ENCODE measurements around the gene COBLL1. TPM values are rescaled to one million over a fixed set of nuclear protein-coding genes. Genes with fewer than 3 reads are reported as not detected.

COBLL1 gene
- total and polyA plus RNA-seq, 5 donors = 3.2 to 9.2 (median 8.4) TPM

- no peak for DNase-seq
- intact Hi-C loops (cut with DNase I) = no loop called here
These were observed 10.5 kb upstream of the COBLL1 start for GRCh38 chr2:164852086-164852485.

GRCh38 chr2:164850235-164850634 is 8.6 kb upstream of the COBLL1 start:
- DNase-seq = no peak
- Histone ChIP-seq H3K9me3 (ENCODE audit: control insufficient read depth, low read length) (no peaks in the 10 kb centered on the region), H3K4me3 (ENCODE audit: low read length) (no peak overlapping the region), H3K4me1 (ENCODE audit: control insufficient read depth, insufficient read depth, low read length) (no peaks in the 10 kb centered on the region), H3K27ac (ENCODE audit: low read length) (no peak overlapping the region), H3K27me3 (ENCODE audit: control insufficient read depth, insufficient read depth) (no peaks in the 10 kb centered on the region)
- ATAC-seq = no peak
- 77% methylated on average over 4 of the region's 4 CpGs for WGBS
- intact Hi-C loops (cut with DNase I) = no loop called here

More at GRCh38 chr2:164852086-164852485, 10.5 kb upstream of the COBLL1 start:
- no peaks in the 10 kb centered on the region for H3K4me1 ChIP-seq (ENCODE audit: control insufficient read depth, insufficient read depth, low read length)
- ATAC-seq = no peak
- H3K27ac ChIP-seq (ENCODE audit: low read length) = no peak overlapping the region
- WGBS = 87% methylated on average over 4 of the region's 4 CpGs
- H3K9me3 ChIP-seq (ENCODE audit: control insufficient read depth, low read length) = no peaks in the 10 kb centered on the region
- no peaks in the 10 kb centered on the region for H3K27me3 ChIP-seq (ENCODE audit: control insufficient read depth, insufficient read depth)
- H3K4me3 ChIP-seq (ENCODE audit: low read length) = no peak overlapping the region

- Histone ChIP-seq H3K27me3 (ENCODE audit: control insufficient read depth, insufficient read depth) (no peaks in the 10 kb centered on the region), H3K4me1 (ENCODE audit: control insufficient read depth, insufficient read depth, low read length) (no peaks in the 10 kb centered on the region), H3K27ac (ENCODE audit: low read length) (no peak overlapping the region), H3K9me3 (ENCODE audit: control insufficient read depth, low read length) (no peaks in the 10 kb centered on the region), H3K4me3 (ENCODE audit: low read length) (no peak overlapping the region)
- no peak for DNase-seq
- ATAC-seq = no peak
- intact Hi-C loops (cut with DNase I) = loop anchor here in 2 of 4 donors (10.0 kb wide), 3 partner anchors 55 to 115 kb away; no protein-coding TSS in a partner anchor
- 30% methylated on average over 1 of the region's 1 CpG for WGBS
These were observed 7.9 kb upstream of the COBLL1 start for GRCh38 chr2:164849506-164849905.

GRCh38 chr2:164847981-164848741 is 6.5 kb upstream of the COBLL1 start:
- 73% methylated on average over 2 of the region's 2 CpGs for WGBS
- DNase-seq (no peak), ATAC-seq (no peak)
- Histone ChIP-seq H3K4me1 (ENCODE audit: control insufficient read depth, insufficient read depth, low read length) (no peaks in the 10 kb centered on the region), H3K4me3 (ENCODE audit: low read length) (no peak overlapping the region), H3K9me3 (ENCODE audit: control insufficient read depth, low read length) (no peaks in the 10 kb centered on the region), H3K27me3 (ENCODE audit: control insufficient read depth, insufficient read depth) (no peaks in the 10 kb centered on the region), H3K27ac (ENCODE audit: low read length) (no peak overlapping the region)
- intact Hi-C loops (cut with DNase I) = loop anchor here in 2 of 4 donors (10.0 kb wide), 3 partner anchors 57 to 113 kb away; no protein-coding TSS in a partner anchor

- H3K9me3 ChIP-seq (ENCODE audit: control insufficient read depth, low read length) = no peaks in the 10 kb centered on the region
- WGBS = 91% methylated on average over 4 of the region's 4 CpGs
- H3K27me3 ChIP-seq (ENCODE audit: control insufficient read depth, insufficient read depth) = no peaks in the 10 kb centered on the region
- H3K4me3 ChIP-seq (ENCODE audit: low read length) = no peak overlapping the region
- intact Hi-C loops (cut with DNase I) = loop anchor here in 2 of 4 donors (10.0 kb wide), 3 partner anchors 58 to 112 kb away; no protein-coding TSS in a partner anchor
- DNase-seq (no peak), ATAC-seq (no peak)
- no peak overlapping the region for H3K27ac ChIP-seq (ENCODE audit: low read length)
- H3K4me1 ChIP-seq (ENCODE audit: control insufficient read depth, insufficient read depth, low read length) = no peaks in the 10 kb centered on the region
These were observed 5.7 kb upstream of the COBLL1 start for GRCh38 chr2:164847291-164847690.

DNA sequence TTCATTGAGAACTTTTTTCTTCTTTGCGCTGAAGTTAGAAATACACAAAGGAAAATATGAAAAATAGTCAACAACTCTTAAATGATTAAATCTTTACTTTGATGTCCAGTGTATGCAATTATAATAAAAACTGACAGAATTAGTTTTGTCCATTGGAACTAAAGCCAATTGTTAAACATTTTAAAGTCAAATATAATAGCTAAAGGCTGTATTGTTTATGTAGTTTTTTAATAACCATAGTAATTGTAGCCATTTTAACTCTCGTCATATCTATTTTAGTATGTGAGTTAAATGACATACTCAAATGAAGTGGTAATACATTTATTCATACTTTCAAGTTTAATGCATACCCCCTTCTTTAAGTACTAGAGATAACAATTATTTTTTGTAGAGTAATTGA is 4.7 kb upstream of the COBLL1 start:
- intact Hi-C loops (cut with DNase I) = loop anchor here in 2 of 4 donors (10.0 kb wide), 3 partner anchors 59 to 111 kb away; no protein-coding TSS in a partner anchor
- H3K27me3 ChIP-seq (ENCODE audit: control insufficient read depth, insufficient read depth) = no peaks in the 10 kb centered on the region

DNA sequence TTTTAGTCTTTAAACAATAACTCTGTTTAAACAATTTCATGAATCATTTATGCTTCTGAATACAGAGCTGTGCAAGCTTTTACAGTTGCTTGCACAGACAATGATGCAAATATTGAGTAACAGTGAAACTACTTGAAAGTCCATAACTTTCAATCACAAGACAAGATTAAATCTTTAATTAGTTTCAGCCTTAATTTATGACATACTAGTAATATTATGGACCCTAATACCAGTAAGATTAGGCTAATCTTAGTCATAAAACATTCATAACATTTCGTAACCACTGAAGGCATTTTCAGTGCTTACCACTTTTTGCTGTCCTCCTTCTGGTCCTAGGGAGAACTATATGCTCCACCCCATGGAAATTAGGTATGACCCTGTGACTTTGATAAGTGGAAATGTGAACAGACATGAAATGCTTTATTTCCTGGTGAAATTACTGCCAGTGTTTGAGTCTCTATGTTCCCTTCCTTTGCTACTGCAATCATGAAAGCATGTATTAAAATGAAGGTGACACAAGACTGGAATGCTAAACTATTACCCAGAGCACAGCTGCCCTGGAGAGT is 1.8 kb upstream of the COBLL1 start:
- 91% methylated on average over 1 of the region's 1 CpG for WGBS
- DNase-seq (no peak), ATAC-seq (no peak)
- Histone ChIP-seq H3K27ac (ENCODE audit: low read length) (no peak overlapping the region), H3K4me1 (ENCODE audit: control insufficient read depth, insufficient read depth, low read length) (no peaks in the 10 kb centered on the region), H3K27me3 (ENCODE audit: control insufficient read depth, insufficient read depth) (no peaks in the 10 kb centered on the region), H3K9me3 (ENCODE audit: control insufficient read depth, low read length) (no peaks in the 10 kb centered on the region), H3K4me3 (ENCODE audit: low read length) (no peak overlapping the region)
- intact Hi-C loops (cut with DNase I) = loop anchor here in 3 of 4 donors (5.0 to 10.0 kb wide), 4 partner anchors 61 to 109 kb away; no protein-coding TSS in a partner anchor

More for the DNA sequence above, 4.7 kb upstream of the COBLL1 start:
- H3K9me3 ChIP-seq (ENCODE audit: control insufficient read depth, low read length) = no peaks in the 10 kb centered on the region
- no peaks in the 10 kb centered on the region for H3K4me1 ChIP-seq (ENCODE audit: control insufficient read depth, insufficient read depth, low read length)
- 97% methylated on average over 2 of the region's 2 CpGs for WGBS
- no peak for DNase-seq
- no peak for ATAC-seq
- no peak overlapping the region for H3K27ac ChIP-seq (ENCODE audit: low read length)
- no peak overlapping the region for H3K4me3 ChIP-seq (ENCODE audit: low read length)

GRCh38 chr2:164842624-164842966 is 972 bp upstream of the COBLL1 start:
- Histone ChIP-seq H3K4me3 (ENCODE audit: low read length) (peak overlapping the region; percentile 91), H3K27ac (ENCODE audit: low read length) (no peak overlapping the region), H3K4me1 (ENCODE audit: control insufficient read depth, insufficient read depth, low read length) (no peaks in the 10 kb centered on the region), H3K27me3 (ENCODE audit: control insufficient read depth, insufficient read depth) (no peaks in the 10 kb centered on the region), H3K9me3 (ENCODE audit: control insufficient read depth, low read length) (no peaks in the 10 kb centered on the region)
- DNase-seq (no peak), ATAC-seq (no peak)
- intact Hi-C loops (cut with DNase I) = loop anchor here in 3 of 4 donors (5.0 to 10.0 kb wide), 4 partner anchors 62 to 108 kb away; no protein-coding TSS in a partner anchor
- WGBS = 49% methylated on average over 8 of the region's 8 CpGs

DNA sequence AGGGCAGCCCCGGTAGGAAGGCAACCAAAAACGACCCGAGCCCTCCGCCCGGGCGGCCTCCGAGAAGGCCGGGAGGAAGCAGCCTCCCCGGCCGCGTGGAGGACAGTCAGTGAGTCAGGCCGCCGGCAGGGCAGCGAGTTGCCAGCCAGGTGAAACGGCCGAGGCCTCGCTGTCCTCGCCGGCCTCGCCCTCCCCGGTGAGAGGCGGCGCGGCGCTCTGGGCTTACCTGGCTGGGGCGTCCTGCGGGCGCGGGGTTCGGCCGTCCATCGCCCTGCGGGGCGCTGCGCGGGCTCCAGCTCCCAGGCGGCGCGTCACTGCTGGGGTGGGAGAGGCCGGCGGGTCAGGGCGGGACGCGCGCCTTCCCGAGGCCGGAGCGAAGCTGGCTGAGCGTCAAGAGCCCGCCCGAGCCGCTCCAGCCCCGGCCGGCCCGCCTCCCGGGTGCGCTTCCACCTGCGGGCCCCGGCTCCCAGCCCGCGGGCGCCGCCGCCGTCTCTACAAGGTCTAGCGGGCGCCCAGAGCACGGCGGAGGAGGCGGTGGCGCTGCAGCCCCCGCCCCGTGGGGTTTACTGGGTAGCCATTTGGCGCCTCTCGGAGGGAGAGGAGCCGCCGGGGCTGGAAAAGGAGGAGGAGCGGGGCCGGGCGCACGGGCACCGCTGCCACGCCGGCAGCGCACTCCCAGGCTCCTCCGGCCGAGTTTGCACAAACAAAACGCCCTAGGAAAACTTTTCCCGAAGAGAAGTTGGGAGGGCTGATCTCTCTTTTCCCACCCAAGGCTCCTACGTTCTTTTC is 499 bp downstream of the COBLL1 start:
- intact Hi-C loops (cut with DNase I) = loop anchor here in 3 of 4 donors (5.0 to 10.0 kb wide), 4 partner anchors 64 to 106 kb away; no protein-coding TSS in a partner anchor
- Histone ChIP-seq H3K27me3 (ENCODE audit: control insufficient read depth, insufficient read depth) (no peaks in the 10 kb centered on the region), H3K27ac (ENCODE audit: low read length) (peak overlapping the region; percentile 99), H3K4me3 (ENCODE audit: low read length) (peak overlapping the region; percentile 91), H3K4me1 (ENCODE audit: control insufficient read depth, insufficient read depth, low read length) (no peaks in the 10 kb centered on the region), H3K9me3 (ENCODE audit: control insufficient read depth, low read length) (no peaks in the 10 kb centered on the region)
- peak; percentile 94 for ATAC-seq
- under 1% methylated on average over 90 of the region's 90 CpGs for WGBS
- peak; percentile 78 to 92 (median 90) for DNase-seq

DNA sequence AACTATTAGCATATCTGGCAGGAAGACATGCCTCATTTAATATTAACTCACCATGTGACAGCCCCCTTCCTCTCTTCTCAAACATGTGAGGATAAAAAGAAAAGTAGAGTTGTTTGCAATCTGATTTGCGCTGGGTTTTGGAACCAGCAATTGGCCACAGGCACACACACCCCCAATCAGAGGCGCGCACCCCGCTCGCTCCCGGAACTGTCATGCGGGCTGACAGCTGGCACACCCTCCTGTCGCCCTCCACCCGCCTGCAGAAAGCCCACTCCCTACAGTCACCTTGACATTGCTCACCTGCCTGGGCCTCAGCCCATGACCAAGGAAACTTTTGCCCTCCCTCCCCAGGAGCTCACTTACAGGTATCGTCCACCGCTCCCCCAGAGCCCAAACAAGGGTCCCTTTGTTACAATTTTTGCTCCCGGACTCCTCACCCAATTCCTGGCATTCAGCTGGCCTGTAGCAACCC is 1.1 kb downstream of the COBLL1 start:
- intact Hi-C loops (cut with DNase I) = loop anchor here in 3 of 4 donors (5.0 to 10.0 kb wide), 4 partner anchors 64 to 106 kb away; no protein-coding TSS in a partner anchor
- peak; percentile 49 to 78 (median 68) for DNase-seq

More for the DNA sequence above, 1.1 kb downstream of the COBLL1 start:
- 9% methylated on average over 12 of the region's 12 CpGs for WGBS
- Histone ChIP-seq H3K4me3 (ENCODE audit: low read length) (peak overlapping the region; percentile 91), H3K4me1 (ENCODE audit: control insufficient read depth, insufficient read depth, low read length) (no peaks in the 10 kb centered on the region), H3K27ac (ENCODE audit: low read length) (peak overlapping the region; percentile 99), H3K9me3 (ENCODE audit: control insufficient read depth, low read length) (no peaks in the 10 kb centered on the region), H3K27me3 (ENCODE audit: control insufficient read depth, insufficient read depth) (no peaks in the 10 kb centered on the region)
- ATAC-seq = peak; percentile 17 to 28

Data from right cardiac atrium (tissue), 5 donors.